RCC 7860 (cell line): Measurements from ENCODE around the gene ID2.
"Not testable (repeated sequence)": the region's sequence is repeated elsewhere in the genome, so short reads cannot be mapped to it uniquely, and the experiment has no call there.

Experiments used
- DNase-seq: peaks from one replicate; pipeline ENCODE4 v3.0.0-alpha.2; 2015; ENCODE audit warnings: low spot score
- FAIRE-seq: peaks from 2 replicates; lab custom pipeline; 2012; peaks lifted over from hg19 to GRCh38; lab: Jason Lieb, UNC

The ID2 gene

DNA sequence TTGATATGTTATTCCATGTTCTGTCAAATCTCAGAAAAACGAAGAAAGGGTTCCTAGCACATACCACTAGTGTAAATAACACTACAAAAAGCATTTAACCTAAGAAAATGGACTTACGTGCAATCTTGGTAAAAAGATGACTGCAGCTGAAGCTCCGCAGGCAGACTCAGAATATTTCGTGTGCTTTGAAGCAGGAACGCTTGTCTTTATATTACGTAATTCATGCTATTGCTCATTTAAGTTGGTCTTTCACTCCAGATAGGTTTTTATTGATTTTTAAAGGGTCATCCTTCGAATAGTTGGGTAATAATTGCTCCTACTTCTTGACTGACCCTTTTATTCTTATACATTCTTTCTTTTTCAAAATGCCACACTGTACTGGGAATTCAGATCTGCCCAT, 44.0 kb downstream of the ID2 start:
- FAIRE-seq (no peak), DNase-seq (no peak)

GRCh38 chr2:8728305-8729015, 46.6 kb downstream of the ID2 start:
- FAIRE-seq (peak; percentile 25), DNase-seq (no peak)

GRCh38 chr2:8729101-8729500, 47.2 kb downstream of the ID2 start:
- DNase-seq, FAIRE-seq: not testable (repeated sequence)

- FAIRE-seq = no peak
These were observed 48.1 kb downstream of the ID2 start for GRCh38 chr2:8729939-8730338.

DNA sequence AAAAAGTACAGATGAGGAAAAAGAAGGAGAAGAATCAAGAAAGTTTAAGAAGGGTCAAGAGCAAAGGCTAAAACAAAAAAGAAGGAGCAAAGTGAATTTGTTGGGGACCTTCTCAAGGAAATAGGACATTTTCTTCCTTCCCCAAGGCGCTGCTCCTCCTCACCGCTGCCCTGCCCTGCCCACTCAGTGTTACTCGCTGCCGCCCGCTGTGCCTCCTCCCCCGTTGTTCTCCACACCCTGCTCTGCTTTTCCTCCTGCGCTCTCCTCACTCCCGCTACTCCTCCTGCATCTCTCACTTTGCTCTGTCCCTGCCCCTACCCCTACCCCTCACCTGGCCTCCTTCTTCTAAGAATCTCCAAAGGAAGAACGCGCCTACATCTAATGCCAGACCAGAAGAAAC, 50.7 kb downstream of the ID2 start:
- no peak for FAIRE-seq

More at GRCh38 chr2:8729939-8730338, 48.1 kb downstream of the ID2 start:
- no peak for DNase-seq

More for the DNA sequence above, 50.7 kb downstream of the ID2 start:
- DNase-seq = no peak
